MM.1S (cell line): Measurements from ENCODE around the gene BCL2L2.

Source experiments
- DNase-seq: peaks from one replicate; pipeline ENCODE4 v3.0.0-alpha.2; 2015
- H2AFZ ChIP-seq: fragments of 300-600 bp; sonication (generic); 2 replicates; pipeline ENCODE4 v1.6.0; 2016; ENCODE audit warnings: antibody characterized with exemption, low read length
- H3F3A ChIP-seq: fragments of 300-600 bp; sonication (generic); 2 replicates; pipeline ENCODE4 v1.6.1; 2016; ENCODE audit warnings: mild to moderate bottlenecking, antibody characterized with exemption, low read length, moderate library complexity, mixed read lengths; ENCODE audit not compliant: insufficient read depth
- H3K27ac ChIP-seq: fragments of 300-600 bp; sonication (generic); 2 replicates; pipeline ENCODE4 v1.5.1; 2016; ENCODE audit warnings: mild to moderate bottlenecking, low read length
- H3K27me3 ChIP-seq: fragments of 300-600 bp; sonication (generic); replicated peaks from 2 replicates; pipeline ENCODE4 v1.6.0; 2016; ENCODE audit warnings: low read length; ENCODE audit not compliant: insufficient read depth
- H3K36me3 ChIP-seq: fragments of 300-600 bp; sonication (generic); replicated peaks from 2 replicates; pipeline ENCODE4 v1.6.1; 2016; ENCODE audit warnings: mild to moderate bottlenecking, low read length, mixed read lengths; ENCODE audit not compliant: insufficient read depth
- H3K4me1 ChIP-seq: fragments of 300-600 bp; sonication (generic); 2 replicates; pipeline ENCODE4 v1.6.1; 2016; ENCODE audit warnings: low read length, mixed read lengths
- H3K4me2 ChIP-seq: fragments of 300-600 bp; sonication (generic); 2 replicates; pipeline ENCODE4 v1.6.0; 2016; ENCODE audit warnings: low read depth, low read length
- H3K4me3 ChIP-seq: fragments of 300-600 bp; sonication (generic); 2 replicates; pipeline ENCODE4 v1.5.1; 2016; ENCODE audit warnings: low read length, mixed read lengths
- H3K79me2 ChIP-seq: fragments of 300-600 bp; sonication (generic); 2 replicates; pipeline ENCODE4 v1.6.1; 2016; ENCODE audit warnings: mixed run types, low read length, mixed read lengths
- H3K9ac ChIP-seq: fragments of 300-600 bp; sonication (generic); 2 replicates; pipeline ENCODE4 v1.6.1; 2016; ENCODE audit warnings: low read length, mixed read lengths
- H3K9me2 ChIP-seq: fragments of 300-600 bp; sonication (generic); replicated peaks from 2 replicates; pipeline ENCODE4 v1.6.1; 2016; ENCODE audit warnings: mild to moderate bottlenecking, low read length, mixed read lengths; ENCODE audit not compliant: insufficient read depth
- H3K9me3 ChIP-seq: fragments of 300-600 bp; sonication (generic); replicated peaks from 2 replicates; pipeline ENCODE4 v1.6.1; 2016; ENCODE audit warnings: mild to moderate bottlenecking, low read length, mixed read lengths; ENCODE audit not compliant: insufficient read depth
- H4K20me1 ChIP-seq: fragments of 300-600 bp; sonication (generic); 2 replicates; pipeline ENCODE4 v1.6.1; 2016; ENCODE audit warnings: mild to moderate bottlenecking, low read length, moderate library complexity, mixed read lengths; ENCODE audit not compliant: insufficient read depth
- EZH2 ChIP-seq: fragments of 300-600 bp; sonication (generic); optimal IDR thresholded peaks from 2 replicates; pipeline ENCODE3; 2017; ENCODE audit warnings: low read depth, mild to moderate bottlenecking, antibody characterized with exemption, low read length, mixed read lengths
- EZH2phosphoT487 ChIP-seq: fragments of 300-600 bp; sonication (generic); IDR thresholded peaks from 2 replicates; pipeline ENCODE4 v1.6.1; 2018; ENCODE audit warnings: antibody characterized with exemption, low read length
- TF ChIP-seq, protein P1 (sequence below): fragments of 300-600 bp; sonication (generic); IDR thresholded peaks from 2 replicates; pipeline ENCODE4 v1.5.1; 2016; ENCODE audit warnings: antibody characterized with exemption, low read length, mixed read lengths

BCL2L2 gene

DNA sequence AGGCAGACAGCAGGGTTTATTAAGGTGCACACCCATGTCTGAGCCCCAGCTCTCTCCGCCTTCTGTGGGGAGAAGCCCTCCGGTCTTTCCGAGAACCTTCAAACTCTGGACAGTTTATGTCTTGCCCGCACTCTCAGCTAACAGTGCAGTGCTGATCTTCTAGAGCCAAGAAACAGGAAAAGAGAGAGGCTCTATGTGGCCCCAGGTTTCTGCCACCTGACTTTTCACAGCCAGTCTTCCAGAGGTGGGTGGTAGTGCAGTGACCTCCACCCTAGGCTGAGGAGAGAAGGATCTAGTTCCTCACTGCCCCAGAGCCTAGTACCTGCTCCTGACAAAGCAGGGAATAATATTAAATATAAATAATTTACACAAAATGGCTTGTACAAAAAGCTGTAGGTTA is 50.0 kb downstream of the BCL2L2 start:
- Histone ChIP-seq H3K27me3 (peaks cover 4% of the 10 kb centered on the region; the same call in 1 of the 2 replicates), H3K36me3 (no peaks in the 10 kb centered on the region), H3K4me3 (no peak overlapping the region), H3K79me2 (no peaks in the 10 kb centered on the region), H3K27ac (no peak overlapping the region), H4K20me1 (no peaks in the 10 kb centered on the region), H3K9ac (no peak overlapping the region), H2AFZ (no peak overlapping the region), H3K4me2 (no peak overlapping the region), H3F3A (no peaks in the 10 kb centered on the region), H3K4me1 (no peaks in the 10 kb centered on the region), H3K9me2 (no peaks in the 10 kb centered on the region), H3K9me3 (no peaks in the 10 kb centered on the region)
- no peak for DNase-seq
- no peak for TF ChIP-seq EZH2
- TF ChIP-seq, protein P1, sequence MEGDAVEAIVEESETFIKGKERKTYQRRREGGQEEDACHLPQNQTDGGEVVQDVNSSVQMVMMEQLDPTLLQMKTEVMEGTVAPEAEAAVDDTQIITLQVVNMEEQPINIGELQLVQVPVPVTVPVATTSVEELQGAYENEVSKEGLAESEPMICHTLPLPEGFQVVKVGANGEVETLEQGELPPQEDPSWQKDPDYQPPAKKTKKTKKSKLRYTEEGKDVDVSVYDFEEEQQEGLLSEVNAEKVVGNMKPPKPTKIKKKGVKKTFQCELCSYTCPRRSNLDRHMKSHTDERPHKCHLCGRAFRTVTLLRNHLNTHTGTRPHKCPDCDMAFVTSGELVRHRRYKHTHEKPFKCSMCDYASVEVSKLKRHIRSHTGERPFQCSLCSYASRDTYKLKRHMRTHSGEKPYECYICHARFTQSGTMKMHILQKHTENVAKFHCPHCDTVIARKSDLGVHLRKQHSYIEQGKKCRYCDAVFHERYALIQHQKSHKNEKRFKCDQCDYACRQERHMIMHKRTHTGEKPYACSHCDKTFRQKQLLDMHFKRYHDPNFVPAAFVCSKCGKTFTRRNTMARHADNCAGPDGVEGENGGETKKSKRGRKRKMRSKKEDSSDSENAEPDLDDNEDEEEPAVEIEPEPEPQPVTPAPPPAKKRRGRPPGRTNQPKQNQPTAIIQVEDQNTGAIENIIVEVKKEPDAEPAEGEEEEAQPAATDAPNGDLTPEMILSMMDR = no peak
- TF ChIP-seq EZH2phosphoT487 = no peak

DNA sequence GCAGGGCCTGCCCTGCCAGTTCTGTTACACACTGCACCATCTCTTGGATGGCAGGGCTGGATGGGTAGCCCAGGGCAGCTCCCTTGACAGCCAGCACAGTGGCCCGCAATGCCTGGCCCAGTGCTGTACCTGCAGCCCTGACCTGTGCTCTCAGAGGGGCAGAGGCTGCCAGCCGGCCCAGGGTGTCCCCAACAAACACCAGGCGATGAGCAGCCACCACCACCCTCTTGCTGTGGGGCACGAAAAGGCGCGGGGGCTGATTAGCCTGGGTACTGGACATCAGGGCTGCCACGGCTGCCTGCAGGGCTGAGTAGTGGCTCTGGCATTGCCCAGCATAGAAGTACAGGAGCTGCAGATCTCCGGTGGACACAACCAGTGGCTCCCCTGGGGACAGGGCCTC is 50.6 kb downstream of the BCL2L2 start:
- H3F3A ChIP-seq = no peaks in the 10 kb centered on the region
- TF ChIP-seq EZH2phosphoT487 (no peak), EZH2 (no peak)
- TF ChIP-seq, protein P1 = no peak
- no peak overlapping the region for H3K4me2 ChIP-seq
- no peaks in the 10 kb centered on the region for H4K20me1 ChIP-seq
- no peaks in the 10 kb centered on the region for H3K79me2 ChIP-seq
- no peak overlapping the region for H3K27ac ChIP-seq
- H2AFZ ChIP-seq = no peak overlapping the region
- no peak overlapping the region for H3K4me3 ChIP-seq
- H3K9me2 ChIP-seq = no peaks in the 10 kb centered on the region
- DNase-seq = no peak
- H3K27me3 ChIP-seq = no peaks in the 10 kb centered on the region; the same call in 1 of the 2 replicates
- H3K36me3 ChIP-seq = no peaks in the 10 kb centered on the region
- H3K9ac ChIP-seq = no peak overlapping the region
- H3K9me3 ChIP-seq = no peaks in the 10 kb centered on the region
- no peaks in the 10 kb centered on the region for H3K4me1 ChIP-seq

DNA sequence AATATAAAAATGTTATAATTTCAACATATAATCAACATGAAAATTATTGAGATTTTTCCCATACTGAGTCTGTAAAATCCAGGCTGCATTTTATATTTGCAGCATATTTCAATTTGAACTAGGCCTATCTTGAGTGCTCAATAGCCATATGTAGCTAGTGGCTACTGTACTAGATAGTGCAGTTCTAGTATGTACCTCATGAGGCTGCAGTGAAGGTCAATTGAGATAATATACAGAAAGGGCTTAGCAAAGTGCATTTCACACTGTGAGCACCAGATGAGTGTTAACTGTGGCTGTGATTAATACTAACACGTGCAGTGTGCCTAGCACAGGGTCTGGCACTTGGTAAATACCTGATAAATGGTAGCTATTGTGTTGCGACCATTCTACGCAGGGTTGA is 51.4 kb downstream of the BCL2L2 start:
- no peaks in the 10 kb centered on the region for H3K36me3 ChIP-seq
- no peak overlapping the region for H3K4me3 ChIP-seq
- no peak for DNase-seq

DNA sequence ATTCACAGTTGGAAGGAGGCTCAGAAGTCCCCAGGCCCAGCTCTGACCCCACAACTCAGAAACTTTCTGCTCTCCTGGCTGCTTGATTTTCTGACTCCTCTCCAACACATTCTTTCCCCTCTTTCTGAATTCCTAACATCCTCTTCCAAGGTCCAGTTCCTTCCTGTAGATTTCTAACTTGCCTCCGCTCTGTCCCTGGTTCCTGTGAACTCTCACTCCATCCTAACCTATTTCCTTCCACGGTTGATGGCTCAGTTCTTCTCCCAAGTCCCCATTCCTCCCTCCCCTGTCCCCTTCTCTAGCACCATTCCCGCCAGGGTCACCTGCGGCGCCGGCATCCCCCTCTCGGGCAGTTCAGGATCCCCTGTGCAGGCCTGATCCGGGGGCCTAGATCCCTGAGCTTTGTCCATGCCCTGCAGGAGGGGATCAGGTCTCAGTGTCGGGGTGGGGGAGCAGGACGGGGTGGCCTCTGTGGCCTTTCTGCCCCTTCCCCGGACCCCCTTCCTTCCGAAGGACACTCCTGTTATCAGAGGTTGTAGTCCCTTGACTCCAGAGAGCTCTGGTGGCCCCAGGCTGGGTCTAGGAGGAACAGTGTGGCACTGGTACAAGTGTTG is 52.0 kb downstream of the BCL2L2 start:
- Histone ChIP-seq H3K9ac (no peak overlapping the region), H3F3A (no peaks in the 10 kb centered on the region), H2AFZ (no peak overlapping the region), H3K9me2 (no peaks in the 10 kb centered on the region), H3K79me2 (no peaks in the 10 kb centered on the region), H3K27me3 (no peaks in the 10 kb centered on the region; the same call in 1 of the 2 replicates), H4K20me1 (no peaks in the 10 kb centered on the region), H3K9me3 (no peaks in the 10 kb centered on the region), H3K27ac (no peak overlapping the region), H3K4me3 (no peak overlapping the region), H3K4me1 (no peaks in the 10 kb centered on the region), H3K4me2 (no peak overlapping the region), H3K36me3 (no peaks in the 10 kb centered on the region)
- no peak for DNase-seq
- TF ChIP-seq EZH2 (no peak), EZH2phosphoT487 (no peak)
- TF ChIP-seq, protein P1 = no peak

More for the DNA sequence above, 51.4 kb downstream of the BCL2L2 start:
- TF ChIP-seq EZH2 = no peak
- Histone ChIP-seq H3K27ac (no peak overlapping the region), H3K27me3 (no peaks in the 10 kb centered on the region; the same call in 1 of the 2 replicates), H3K9me2 (no peaks in the 10 kb centered on the region), H3K4me1 (no peaks in the 10 kb centered on the region), H2AFZ (no peak overlapping the region), H3F3A (no peaks in the 10 kb centered on the region), H3K79me2 (no peaks in the 10 kb centered on the region), H3K4me2 (no peak overlapping the region), H4K20me1 (no peaks in the 10 kb centered on the region), H3K9me3 (no peaks in the 10 kb centered on the region), H3K9ac (no peak overlapping the region)
